SK-N-SH (cell line): ENCODE data around the gene ADRA1B. TPM values are rescaled to one million over a fixed set of nuclear protein-coding genes. Genes with fewer than 3 reads are reported as not detected.

Experiments
- CTCF ChIA-PET: fragments of 300-600, 350-600 bp; formaldehyde crosslinking; extraction: SDS; loops from one replicate; lab custom pipeline; 2021; lab: Yijun Ruan, JAX
- POLR2A ChIA-PET: fragments of 350-600 bp; sonication (Branson Sonifier 250); formaldehyde crosslinking; extraction: SDS; loops from one replicate; lab custom pipeline; 2020; ENCODE audit warnings: antibody characterized with exemption, inconsistent platforms; lab: Yijun Ruan, JAX
- DNase-seq: peaks from one replicate; pipeline ENCODE4 v3.0.0; 2012
- H2AFZ ChIP-seq: fragments of 200-600 bp; sonication (generic); 2 replicates; pipeline ENCODE4 v1.8.1; 2016; ENCODE audit warnings: antibody characterized with exemption, mild to moderate bottlenecking, low read depth
- H3F3A ChIP-seq: fragments of 200-600 bp; sonication (generic); replicated peaks from 2 replicates; pipeline ENCODE3; 2016; ENCODE audit warnings: antibody characterized with exemption, mild to moderate bottlenecking; ENCODE audit not compliant: insufficient read depth
- H3K27ac ChIP-seq, 2 experiments: fragments of 200-500 bp in 1 of 2; fragments of 200-600 bp in 1 of 2; sonication (Bioruptor generic) in 1 of 2; sonication (generic), shearing (Covaris generic) in 1 of 2; 2 replicates each; pipeline versions ENCODE4 v1.5.1 to v1.6.1; 2014 to 2016; ENCODE audit warnings: low read depth in 2 of 2, inconsistent platforms in 1 of 2, low read length in 1 of 2, mild to moderate bottlenecking in 1 of 2, mixed read lengths in 1 of 2
- H3K27me3 ChIP-seq: fragments of 200-600 bp; sonication (generic), shearing (Covaris generic); 2 replicates; pipeline ENCODE4 v1.6.1; 2016; ENCODE audit warnings: mixed run types; ENCODE audit not compliant: insufficient read depth
- H3K36me3 ChIP-seq, 2 experiments: fragments of 200-500 bp in 1 of 2; fragments of 200-600 bp in 1 of 2; sonication (Bioruptor generic) in 1 of 2; sonication (generic) in 1 of 2; replicated peaks in 1 of 2; 2 replicates each; pipeline versions ENCODE3 to v1.5.1; 2014 to 2016; ENCODE audit warnings: low read length in 1 of 2, mild to moderate bottlenecking in 1 of 2; ENCODE audit not compliant: insufficient read depth in 2 of 2, control insufficient read depth in 1 of 2
- H3K4me1 ChIP-seq, 2 experiments: fragments of 200-500 bp in 1 of 2; fragments of 200-600 bp in 1 of 2; sonication (Bioruptor generic) in 1 of 2; sonication (generic), shearing (Covaris generic) in 1 of 2; 2 replicates each; pipeline versions ENCODE4 v1.5.1 to v1.6.1; 2014 to 2016; ENCODE audit warnings: low read depth in 1 of 2, low read length in 1 of 2, mixed run types in 1 of 2; ENCODE audit not compliant: insufficient read depth in 2 of 2, control insufficient read depth in 1 of 2
- H3K4me2 ChIP-seq: fragments of 200-600 bp; sonication (generic), shearing (Covaris generic); 2 replicates; pipeline ENCODE4 v1.6.1; 2017; ENCODE audit warnings: mixed run types
- H3K4me3 ChIP-seq, 2 experiments: fragments of 200-500 bp in 1 of 2; fragments of 200-600 bp in 1 of 2; sonication (Bioruptor generic) in 1 of 2; sonication (generic), shearing (Covaris generic) in 1 of 2; 2 replicates each; pipeline versions ENCODE4 v1.5.1 to v1.8.1; 2014 to 2016; ENCODE audit warnings: low read depth in 2 of 2, inconsistent platforms in 1 of 2, low read length in 1 of 2, mild to moderate bottlenecking in 1 of 2, mixed read lengths in 1 of 2, moderate library complexity in 1 of 2
- H3K79me2 ChIP-seq: fragments of 200-600 bp; sonication (generic); 2 replicates; pipeline ENCODE4 v1.8.1; 2017; ENCODE audit warnings: mild to moderate bottlenecking; ENCODE audit not compliant: insufficient read depth
- H3K9ac ChIP-seq: fragments of 200-600 bp; sonication (generic); 2 replicates; pipeline ENCODE4 v1.6.1; 2017; ENCODE audit warnings: mixed run types
- H3K9me2 ChIP-seq: fragments of 200-600 bp; sonication (generic); 2 replicates; pipeline ENCODE4 v1.6.1; 2017; ENCODE audit warnings: mixed run types
- H3K9me3 ChIP-seq: fragments of 200-600 bp; sonication (generic); 2 replicates; pipeline ENCODE4 v1.6.1; 2017; ENCODE audit warnings: mixed run types, mild to moderate bottlenecking, moderate library complexity
- H4K20me1 ChIP-seq: fragments of 200-600 bp; sonication (generic); 2 replicates; pipeline ENCODE4 v1.6.1; 2017; ENCODE audit warnings: mild to moderate bottlenecking, mixed run types; ENCODE audit not compliant: insufficient read depth
- CHD2 ChIP-seq: fragments of 150-350 bp; IDR thresholded peaks from 2 replicates; pipeline ENCODE4 v1.6.1; 2018; ENCODE audit warnings: low read length; ENCODE audit not compliant: partially characterized antibody
- ELF1 ChIP-seq: IDR thresholded peaks from 2 replicates; pipeline ENCODE4 v1.4.0; 2012
- EP300 ChIP-seq, 2 experiments: IDR thresholded peaks; 2 replicates each; pipeline versions ENCODE4 v1.4.0 to v1.6.1; 2012; ENCODE audit warnings: borderline replicate concordance in 1 of 2, low read depth in 1 of 2, low read length in 1 of 2
- FOSL2 ChIP-seq: IDR thresholded peaks from 2 replicates; pipeline ENCODE4 v1.4.0; 2012; ENCODE audit warnings: low read depth, mild to moderate bottlenecking, moderate library complexity, borderline replicate concordance
- FOXJ3 ChIP-seq: sonication (generic); formaldehyde crosslinking; IDR thresholded peaks from 2 replicates; pipeline ENCODE4 v1.5.1; 2020; ENCODE audit warnings: mild to moderate bottlenecking, missing genetic modification reagents
- FOXM1 ChIP-seq: IDR thresholded peaks from 2 replicates; pipeline ENCODE4 v1.4.0; 2012; ENCODE audit warnings: low read depth, mild to moderate bottlenecking
- GABPA ChIP-seq: IDR thresholded peaks from 2 replicates; pipeline ENCODE4 v1.4.0; 2012; ENCODE audit warnings: low read depth, mild to moderate bottlenecking
- GATA2 ChIP-seq: sonication (generic); formaldehyde crosslinking; IDR thresholded peaks from 2 replicates; pipeline ENCODE4 v1.5.0; 2020; ENCODE audit warnings: mild to moderate bottlenecking, missing genetic modification reagents
- MAX ChIP-seq: IDR thresholded peaks from 2 replicates; pipeline ENCODE4 v1.4.0; 2012; ENCODE audit warnings: low read depth
- MEF2A ChIP-seq: IDR thresholded peaks from 2 replicates; pipeline ENCODE4 v1.4.0; 2012; ENCODE audit warnings: low read depth, borderline replicate concordance
- MXI1 ChIP-seq: IDR thresholded peaks from 2 replicates; pipeline ENCODE4 v1.6.1; 2012; ENCODE audit warnings: mild to moderate bottlenecking, low read depth, low read length, improper control_type of control experiment
- NRF1 ChIP-seq: IDR thresholded peaks from 2 replicates; pipeline ENCODE4 v1.6.1; 2012; ENCODE audit warnings: low read depth, mild to moderate bottlenecking, low read length
- POLR2AphosphoS5 ChIP-seq: IDR thresholded peaks from 2 replicates; pipeline ENCODE4 v1.6.1; 2012; ENCODE audit warnings: low read depth, low read length
- RCOR1 ChIP-seq: fragments of 150-350 bp; IDR thresholded peaks from 2 replicates; pipeline ENCODE4 v1.6.1; 2017; ENCODE audit warnings: antibody characterized with exemption, low read length
- RFX5 ChIP-seq: IDR thresholded peaks from 2 replicates; pipeline ENCODE4 v1.6.1; 2012; ENCODE audit warnings: mild to moderate bottlenecking, improper control_type of control experiment, low read length
- RXRA ChIP-seq: IDR thresholded peaks from 2 replicates; pipeline ENCODE4 v1.4.0; 2012; ENCODE audit warnings: low read depth, mild to moderate bottlenecking, borderline replicate concordance
- SIN3A ChIP-seq: IDR thresholded peaks from 2 replicates; pipeline ENCODE4 v1.6.1; 2012; ENCODE audit warnings: low read depth, mild to moderate bottlenecking, low read length, moderate library complexity, borderline replicate concordance
- SMC3 ChIP-seq: IDR thresholded peaks from 2 replicates; pipeline ENCODE4 v1.6.1; 2012; ENCODE audit warnings: low read depth, low read length, improper control_type of control experiment
- TAF1 ChIP-seq: IDR thresholded peaks from 2 replicates; pipeline ENCODE4 v1.6.1; 2012; ENCODE audit warnings: low read depth, mild to moderate bottlenecking, low read length, moderate library complexity, borderline replicate concordance
- TEAD4 ChIP-seq: IDR thresholded peaks from 2 replicates; pipeline ENCODE4 v1.4.0; 2012; ENCODE audit warnings: mild to moderate bottlenecking, borderline replicate concordance; ENCODE audit not compliant: insufficient read depth
- USF1 ChIP-seq: IDR thresholded peaks from 2 replicates; pipeline ENCODE4 v1.4.0; 2012; ENCODE audit warnings: low read depth, borderline replicate concordance
- YY1 ChIP-seq: IDR thresholded peaks from 2 replicates; pipeline ENCODE4 v1.4.0; 2012; ENCODE audit warnings: low read depth, mild to moderate bottlenecking
- WGBS: methylation state at CpG from one replicate; pipeline ENCODE4 v1.1.6; 2017; ENCODE audit warnings: low lambda C conversion rate; 5-methylcytosine and 5-hydroxymethylcytosine counted together
- polyA plus RNA-seq, 3 experiments: library from polyadenylated mRNA; depleted of rRNA; stranded (reverse); fragments of >200 nt; gene quantifications; 2 replicates each; pipeline ENCODE4 v1.2.3, GENCODE V29; 2012

The ADRA1B gene
- polyA plus RNA-seq, 1 of the 3 experiments (the other 2 are of a cell fraction) = 2.2 TPM

GRCh38 chr5:160008877-160009590 lies 92.8 kb downstream of the ADRA1B start, which contains the start of gene TTC1:
TTC1 (plus strand) TSS chr5:160009139; CDS start chr5:160010529, 1,390 bp downstream.
- DNase-seq = peak; percentile 84
- no peaks in the 10 kb centered on the region for H3K27me3 ChIP-seq
- peaks cover 24 to 34% of the 10 kb centered on the region in 2 experiments for H3K36me3 ChIP-seq
- H3K79me2 ChIP-seq = peaks cover 51% of the 10 kb centered on the region
- H3K27ac ChIP-seq = peak within 1 kb of the TSS; percentile 67 to 77
- no peaks in the 10 kb centered on the region for H3K9me2 ChIP-seq
- no peaks in the 10 kb centered on the region for H3F3A ChIP-seq
- H3K4me1 ChIP-seq = peaks cover 9 to 15% of the 10 kb centered on the region in 2 experiments; a peak in 3 of 4 replicates
- TF ChIP-seq MXI1 (peak; percentile 74), TAF1 (peak; percentile 86), NRF1 (no peak), SIN3A (0 out of 2 replicates have a peak, but pooled peaks have one; percentile 51), TEAD4 (no peak), MAX (peak; percentile 77), EP300 (IDR thresholded peaks at IDR 0.05; ENCODE audit: borderline replicate concordance in 1 of 2, low read depth in 1 of 2, low read length in 1 of 2) (no peak), YY1 (peak; percentile 97), USF1 (peak; percentile 77; the same call in 1 of the 2 replicates), ELF1 (peak; percentile 89), GABPA (peak; percentile 96), RCOR1 (peak; percentile 48; the same call in 1 of the 2 replicates), CHD2 (peak; percentile 91), POLR2AphosphoS5 (peak; percentile 99), RFX5 (no peak)
- peak within 1 kb of the TSS; percentile 99 for H2AFZ ChIP-seq
- POLR2A ChIA-PET = interaction anchor here (1.0 kb wide), 2 partner anchors 391 to 406 kb away, joined by 3 read pairs; no protein-coding TSS in a partner anchor
- H3K9ac ChIP-seq = peak within 1 kb of the TSS; percentile 69
- CTCF ChIA-PET = interaction anchor here (1.0 to 3.1 kb wide), 8 partner anchors 13 to 430 kb away, joined by 3 to 19 read pairs (median 3); no protein-coding TSS in a partner anchor
- H4K20me1 ChIP-seq = peaks cover 3% of the 10 kb centered on the region; the same call in 1 of the 2 replicates
- H3K4me2 ChIP-seq = peak within 1 kb of the TSS; percentile 97
- peak within 1 kb of the TSS; percentile 83 to 94 for H3K4me3 ChIP-seq
- WGBS = under 1% methylated on average over 31 of the region's 31 CpGs
- no peaks in the 10 kb centered on the region for H3K9me3 ChIP-seq

GRCh38 chr5:160009591-160009989 lies 93.3 kb downstream of the ADRA1B start:
- TF ChIP-seq MEF2A (no peak), FOXJ3 (CRISPR knock-in tag) (no peak), TEAD4 (no peak), GATA2 (no peak), SMC3 (no peak), RXRA (no peak), FOXM1 (no peak), FOSL2 (no peak), MXI1 (no peak), RFX5 (no peak), CHD2 (no peak), EP300 (IDR thresholded peaks at IDR 0.05; ENCODE audit: borderline replicate concordance in 1 of 2, low read depth in 1 of 2, low read length in 1 of 2) (no peak), POLR2AphosphoS5 (no peak)
- Histone ChIP-seq H3F3A (no peaks in the 10 kb centered on the region), H3K36me3 (peaks cover 24 to 36% of the 10 kb centered on the region in 2 experiments), H3K27me3 (no peaks in the 10 kb centered on the region), H3K27ac (peak overlapping the region; percentile 67 to 77; a peak in 1 of 4 replicates), H3K4me3 (peak overlapping the region; percentile 83 to 94), H3K4me1 (peaks cover 9 to 15% of the 10 kb centered on the region in 2 experiments; a peak in 3 of 4 replicates), H4K20me1 (peaks cover 3% of the 10 kb centered on the region; the same call in 1 of the 2 replicates), H3K9me2 (no peaks in the 10 kb centered on the region), H3K79me2 (peaks cover 56% of the 10 kb centered on the region), H3K9ac (peak overlapping the region; percentile 69), H3K4me2 (peak overlapping the region; percentile 97), H2AFZ (peak overlapping the region; percentile 99), H3K9me3 (no peaks in the 10 kb centered on the region)
- CTCF ChIA-PET = interaction anchor here (1.0 to 3.1 kb wide), 6 partner anchors 12 to 430 kb away, joined by 3 to 19 read pairs (median 4); no protein-coding TSS in a partner anchor
- POLR2A ChIA-PET = interaction anchor here (1.0 kb wide), 2 partner anchors 391 to 405 kb away, joined by 3 read pairs; no protein-coding TSS in a partner anchor
- 2% methylated on average over 9 of the region's 11 CpGs for WGBS
- peak; percentile 15 for DNase-seq
